OCI-M2 (cell line): ENCODE data around the gene NAA80.

Experiments used
- DNase-seq: peaks from one replicate; lab custom pipeline; 2025; ENCODE audit not compliant: unreplicated experiment; lab: John Stamatoyannopoulos, UW

The NAA80 gene, protein sequence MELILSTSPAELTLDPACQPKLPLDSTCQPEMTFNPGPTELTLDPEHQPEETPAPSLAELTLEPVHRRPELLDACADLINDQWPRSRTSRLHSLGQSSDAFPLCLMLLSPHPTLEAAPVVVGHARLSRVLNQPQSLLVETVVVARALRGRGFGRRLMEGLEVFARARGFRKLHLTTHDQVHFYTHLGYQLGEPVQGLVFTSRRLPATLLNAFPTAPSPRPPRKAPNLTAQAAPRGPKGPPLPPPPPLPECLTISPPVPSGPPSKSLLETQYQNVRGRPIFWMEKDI

DNA sequence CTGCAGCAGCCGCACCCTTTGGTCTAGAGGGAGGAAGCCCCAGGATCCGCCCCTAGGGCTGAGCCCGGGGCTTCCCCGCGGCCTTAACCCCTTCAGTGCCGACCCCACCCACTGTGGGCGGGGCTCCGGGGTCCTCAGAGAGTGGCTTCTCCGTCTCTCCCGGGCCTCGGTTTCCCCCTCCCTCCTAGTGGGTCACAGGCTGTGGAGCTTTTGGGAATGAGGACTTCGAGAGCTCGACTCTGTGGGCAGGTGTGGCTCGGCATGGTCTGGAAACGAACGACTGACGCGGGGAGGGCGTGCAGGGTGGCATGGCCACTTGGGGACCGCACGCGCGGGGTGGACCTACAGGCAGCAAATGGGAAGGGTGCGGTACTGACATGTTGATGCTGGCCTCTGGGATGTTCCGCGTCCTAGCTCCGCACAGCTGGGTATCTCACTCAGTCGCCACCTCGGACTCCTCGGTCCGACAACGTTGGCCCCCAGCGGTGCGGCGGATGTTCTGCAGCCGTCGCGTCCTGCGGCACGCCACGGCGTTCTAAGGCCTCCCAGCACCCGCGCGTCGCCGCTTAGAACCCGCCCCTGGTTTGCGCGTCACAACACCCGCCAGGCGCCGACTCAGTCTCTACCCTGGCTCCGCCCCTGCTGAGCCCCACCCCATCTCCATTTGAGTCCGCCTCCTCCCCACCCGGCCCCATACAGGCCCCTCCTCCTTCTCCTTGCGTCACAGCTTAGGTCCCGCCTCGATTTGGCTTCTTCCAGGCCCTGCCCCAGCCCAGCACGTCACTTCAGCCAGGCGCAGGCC lies at the start of gene NAA80, which contains the start of gene HYAL3:
Gene NAA80 (minus strand): TSS at position 570 of the 802 bp plus-strand sequence. CDS start 1,942 bp downstream, outside the sequence.
Gene HYAL3 (minus strand): TSS at position 570 of the 802 bp plus-strand sequence. CDS start 3,803 bp downstream, outside the sequence.
- peak; percentile 79 for DNase-seq

DNA sequence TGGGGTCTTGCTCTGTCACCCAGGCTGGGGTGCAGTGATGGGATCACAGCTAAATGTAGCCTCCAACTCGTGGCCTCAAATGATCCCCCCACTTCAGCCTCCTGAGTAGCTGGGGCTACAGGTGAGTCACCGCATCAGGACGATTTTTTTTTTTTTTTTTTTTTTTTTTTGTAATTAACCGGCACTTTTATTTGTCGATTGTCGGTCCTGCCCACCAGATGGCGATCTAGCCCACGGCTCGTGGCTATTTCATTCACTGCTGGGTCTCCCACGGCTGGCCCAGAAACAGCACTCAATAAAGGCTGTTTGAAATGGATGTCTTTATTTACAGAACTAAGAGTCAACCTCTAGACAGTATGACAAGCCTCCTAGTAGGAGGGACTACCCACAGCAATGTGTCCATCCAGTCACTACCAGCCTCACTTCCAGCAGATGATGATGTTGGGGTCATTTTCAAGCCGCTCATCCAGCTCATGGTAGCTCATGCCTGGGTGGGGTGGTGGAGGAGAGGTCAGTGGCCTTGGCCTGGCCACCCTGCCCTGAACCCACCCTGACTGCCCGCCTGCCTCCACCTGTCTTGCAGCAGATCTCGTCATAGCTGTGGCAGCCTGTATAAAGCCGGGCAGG lies 48.1 kb upstream of the NAA80 start:
- DNase-seq: no peak

DNA sequence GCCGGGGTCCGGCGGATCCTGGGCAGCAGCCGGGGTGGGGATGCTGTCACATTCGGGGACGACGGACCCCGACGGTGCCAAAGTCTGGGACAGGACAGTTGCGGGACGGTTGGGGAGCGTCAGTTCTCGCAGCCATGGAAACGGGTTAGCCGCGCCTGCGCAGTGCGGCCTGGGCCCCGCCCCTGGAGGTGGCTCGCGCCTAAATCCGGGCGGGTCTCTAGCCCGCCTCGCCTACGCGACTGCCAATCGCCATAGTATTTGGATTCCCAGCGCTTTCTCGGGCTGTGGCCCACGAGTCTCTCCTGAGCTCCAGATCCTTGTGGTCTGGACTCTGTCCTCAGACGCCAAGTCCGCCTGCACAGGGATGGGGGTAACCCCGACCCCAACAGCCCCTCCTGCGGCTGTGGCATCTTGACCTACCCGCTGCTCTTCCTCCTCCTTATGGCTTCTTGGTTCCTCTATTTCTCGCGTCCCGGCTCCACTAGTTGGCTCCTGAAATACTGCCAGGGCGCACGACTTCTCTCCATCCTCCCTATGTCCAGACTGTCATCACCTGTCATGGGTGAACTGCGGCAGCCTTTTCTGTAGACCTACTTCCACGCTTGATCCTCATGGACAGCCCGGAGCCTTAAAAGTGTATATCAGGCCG lies 46.5 kb upstream of the NAA80 start, which contains the start of gene ZMYND10:
Gene ZMYND10 (minus strand): TSS at position 147 of the 649 bp plus-strand sequence. CDS start 153 bp downstream, outside the sequence.
- no peak for DNase-seq

DNA sequence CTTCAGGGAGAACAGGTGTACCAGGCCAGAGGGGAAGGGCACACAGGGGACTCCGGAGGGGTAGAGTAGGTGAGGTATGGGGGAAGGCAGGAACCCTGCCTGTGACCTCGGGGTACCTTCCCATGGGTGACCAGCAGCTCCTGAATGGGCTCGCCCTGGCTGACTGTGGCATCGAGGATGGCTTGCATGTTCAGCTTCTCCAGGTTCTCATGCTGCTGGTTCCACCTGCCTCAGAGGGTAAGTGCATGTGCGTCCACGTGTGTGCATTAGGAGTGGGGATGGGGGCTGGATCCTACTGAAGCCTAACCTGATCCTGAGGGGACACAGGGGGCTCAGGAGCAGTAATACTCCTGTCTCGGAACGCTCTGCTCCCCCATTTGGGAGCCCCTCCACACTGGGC lies 45.8 kb upstream of the NAA80 start:
- no peak for DNase-seq

DNA sequence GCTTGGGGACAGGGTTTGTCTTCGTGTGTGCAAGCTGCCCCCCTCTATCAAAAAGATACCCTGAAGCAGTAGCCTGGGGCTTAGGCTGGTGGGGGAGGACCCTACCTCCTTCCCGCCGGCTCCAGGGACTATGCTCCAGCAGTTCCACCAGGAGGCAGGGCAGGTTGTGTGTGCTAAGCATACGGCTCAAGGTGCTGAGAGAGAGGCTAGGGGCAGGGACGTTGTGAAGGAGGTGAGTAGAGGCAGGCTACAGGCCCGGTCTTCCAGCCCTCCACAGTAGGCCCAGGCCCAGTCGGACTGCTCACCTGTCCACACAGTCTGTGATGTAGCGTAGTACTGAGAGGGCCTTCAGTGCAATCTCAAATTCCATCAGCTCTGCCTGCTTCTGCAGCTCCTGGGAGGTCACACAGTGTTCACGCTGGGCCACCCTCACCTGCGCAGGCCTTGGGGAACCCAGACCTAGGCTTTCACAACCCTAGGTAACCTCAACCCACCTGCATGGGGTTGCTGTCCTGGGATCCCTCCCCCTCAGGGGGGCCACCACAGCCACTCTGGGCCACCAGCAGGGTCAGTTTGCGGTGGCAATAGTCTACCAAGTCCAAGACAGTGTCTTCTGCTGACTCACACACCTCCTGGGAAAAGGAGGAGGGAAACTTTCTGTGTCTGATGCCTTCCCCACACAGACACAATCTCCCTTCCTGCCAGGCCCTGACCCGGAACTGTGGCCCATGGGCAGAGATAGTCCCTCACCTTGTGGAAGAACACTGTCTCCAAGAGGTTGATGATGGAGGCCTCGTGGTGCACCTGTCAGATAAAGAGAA lies 43.8 kb upstream of the NAA80 start:
- no peak for DNase-seq

DNA sequence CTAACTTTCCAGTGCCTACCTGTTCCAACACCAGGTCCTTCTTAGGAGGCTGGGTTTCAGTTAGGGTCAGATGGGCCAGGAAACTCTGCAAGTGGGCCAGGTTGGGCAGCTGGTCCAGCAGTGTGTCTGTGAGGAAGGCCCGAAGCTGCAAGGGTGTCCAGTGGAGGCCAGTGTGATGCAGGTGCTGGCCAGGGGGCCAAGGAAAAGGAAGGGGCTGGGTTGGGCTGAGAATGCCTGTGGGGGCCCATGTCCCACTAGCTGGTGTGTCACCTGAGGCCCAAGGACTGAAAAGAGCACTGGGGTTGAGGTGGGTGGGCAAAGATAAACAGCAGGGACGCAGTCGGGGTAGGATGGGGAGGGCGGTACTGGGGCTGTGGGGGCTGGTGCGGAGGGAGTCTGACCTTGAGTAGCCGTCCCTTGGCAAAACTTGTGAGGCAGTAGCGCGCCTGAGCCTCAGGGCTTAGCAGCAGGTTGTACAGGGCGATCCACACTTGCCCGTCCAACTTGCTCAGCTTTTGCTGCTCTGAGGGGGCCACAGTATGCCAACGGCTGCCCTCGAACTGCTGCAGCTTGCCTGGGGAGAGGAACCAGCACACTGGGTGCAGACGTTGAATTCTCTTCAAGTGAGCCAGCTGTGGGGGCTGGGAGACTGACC lies 42.9 kb upstream of the NAA80 start:
- no peak for DNase-seq

DNA sequence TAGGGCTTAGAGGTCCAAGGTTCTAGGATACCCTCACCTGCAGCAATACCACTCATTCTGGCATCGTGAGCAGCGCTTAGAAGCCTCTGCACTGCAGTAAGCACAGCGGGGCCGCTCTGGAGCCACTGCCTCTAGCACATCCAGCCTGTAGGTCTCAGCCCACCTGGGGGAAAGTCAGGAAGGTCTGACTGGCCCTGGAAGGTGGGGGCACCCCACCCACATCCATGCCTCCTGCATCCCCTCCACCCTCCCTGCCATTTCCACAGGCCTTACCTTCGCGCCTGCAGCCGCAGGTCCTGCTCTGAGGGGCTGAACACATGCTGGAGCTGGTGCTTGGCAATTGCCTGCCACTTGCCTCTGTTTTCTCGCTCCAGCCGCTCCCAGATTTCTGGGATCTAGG lies 42.3 kb upstream of the NAA80 start:
- DNase-seq: no peak

DNA sequence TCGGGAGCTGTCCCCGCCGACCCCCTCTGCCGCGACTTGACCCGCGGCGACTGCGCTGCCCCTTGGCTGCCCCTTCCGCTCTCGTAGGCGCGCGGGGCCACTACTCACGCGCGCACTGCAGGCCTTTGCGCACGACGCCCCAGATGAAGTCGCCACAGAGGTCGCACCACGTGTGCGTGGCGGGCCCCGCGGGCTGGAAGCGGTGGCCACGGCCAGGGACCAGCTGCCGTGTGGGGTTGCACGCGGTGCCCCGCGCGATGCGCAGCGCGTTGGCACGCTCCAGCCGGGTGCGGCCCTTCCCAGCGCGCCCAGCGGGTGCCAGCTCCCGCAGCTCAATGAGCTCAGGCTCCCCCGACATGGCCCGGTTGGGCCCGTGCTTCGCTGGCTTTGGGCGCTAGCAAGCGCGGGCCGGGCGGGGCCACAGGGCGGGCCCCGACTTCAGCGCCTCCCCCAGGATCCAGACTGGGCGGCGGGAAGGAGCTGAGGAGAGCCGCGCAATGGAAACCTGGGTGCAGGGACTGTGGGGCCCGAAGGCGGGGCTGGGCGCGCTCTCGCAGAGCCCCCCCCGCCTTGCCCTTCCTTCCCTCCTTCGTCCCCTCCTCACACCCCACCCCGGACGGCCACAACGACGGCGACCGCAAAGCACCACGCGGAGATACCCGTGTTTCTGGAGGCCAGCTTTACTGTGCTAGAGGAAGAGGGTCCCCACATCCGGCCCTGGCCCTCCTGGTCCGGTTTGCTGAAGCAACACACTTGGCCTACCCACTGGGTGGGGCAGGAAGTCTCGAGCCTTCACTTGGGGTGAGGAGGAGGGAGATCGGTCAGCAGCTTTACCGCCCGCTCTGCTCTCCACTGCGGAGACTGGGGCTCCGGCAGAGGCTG lies 41.5 kb upstream of the NAA80 start, which contains the start of gene RASSF1:
Gene RASSF1 (minus strand): TSS at position 389 of the 882 bp plus-strand sequence. CDS start 31 bp downstream, at position 358.
- DNase-seq: no peak

DNA sequence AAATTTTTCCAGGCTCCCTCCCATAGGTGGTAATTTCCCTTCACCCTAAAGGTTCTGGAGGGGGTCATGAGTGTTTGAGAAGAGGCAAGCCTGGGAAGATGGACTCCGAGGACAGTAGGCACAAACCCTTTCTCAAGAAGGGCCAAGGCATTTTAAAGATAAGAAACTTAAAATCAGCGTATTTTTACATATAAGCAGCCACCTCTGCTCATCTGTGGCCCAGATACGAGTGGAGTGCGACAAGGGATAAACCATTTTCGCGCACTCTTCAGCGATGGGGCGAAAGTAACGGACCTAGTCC lies 40.9 kb upstream of the NAA80 start:
- DNase-seq: no peak

DNA sequence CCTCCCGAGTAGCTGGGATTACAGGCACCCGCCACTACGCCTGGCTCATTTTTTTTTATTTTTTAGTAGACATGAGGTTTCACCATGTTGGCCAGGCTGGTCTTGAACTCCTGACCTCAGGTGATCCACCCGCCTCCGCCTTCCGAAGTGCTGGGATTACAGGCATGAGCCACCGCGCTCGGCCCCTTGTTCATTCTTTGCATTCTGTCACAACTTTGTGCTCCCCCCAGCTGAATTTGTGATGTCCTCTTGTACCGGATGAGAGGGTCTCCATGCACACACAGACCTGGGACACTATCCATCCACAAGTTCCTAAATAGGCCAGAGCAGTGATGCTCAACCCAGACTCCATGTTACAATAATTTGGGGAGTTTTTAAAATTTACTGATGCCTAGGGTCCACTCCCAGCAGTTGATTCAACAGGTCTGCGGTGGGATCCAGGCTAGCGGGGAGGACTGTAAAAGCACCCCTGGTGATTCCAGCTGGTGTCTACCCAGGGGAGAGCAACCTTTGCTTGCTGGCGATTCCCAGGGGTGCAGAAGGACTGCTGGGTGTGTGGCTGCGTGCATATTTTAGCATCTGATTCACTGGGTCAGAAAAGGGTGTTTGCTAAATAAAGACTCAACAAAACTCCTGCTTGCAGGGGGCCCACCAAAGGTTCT lies 40.4 kb upstream of the NAA80 start:
- DNase-seq: no peak

DNA sequence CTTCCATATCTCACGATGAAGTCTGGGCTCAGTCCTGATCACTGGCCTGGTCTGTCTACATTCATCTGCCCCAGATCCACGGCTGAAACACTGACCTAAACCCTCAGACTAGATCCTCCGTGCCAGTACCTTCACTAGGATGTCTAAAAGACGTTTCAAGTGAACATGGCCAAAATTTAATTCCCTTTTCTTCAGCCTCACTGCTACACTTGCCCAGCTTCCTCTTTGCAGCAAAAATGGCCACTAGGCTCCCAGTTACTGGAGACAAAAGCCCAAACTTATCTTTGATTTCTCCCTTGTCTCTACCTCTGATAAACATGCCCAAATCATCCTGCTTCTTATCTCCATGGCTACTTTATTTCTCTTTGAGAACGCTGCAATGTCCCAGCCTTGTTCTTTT lies 39.8 kb upstream of the NAA80 start:
- no peak for DNase-seq

DNA sequence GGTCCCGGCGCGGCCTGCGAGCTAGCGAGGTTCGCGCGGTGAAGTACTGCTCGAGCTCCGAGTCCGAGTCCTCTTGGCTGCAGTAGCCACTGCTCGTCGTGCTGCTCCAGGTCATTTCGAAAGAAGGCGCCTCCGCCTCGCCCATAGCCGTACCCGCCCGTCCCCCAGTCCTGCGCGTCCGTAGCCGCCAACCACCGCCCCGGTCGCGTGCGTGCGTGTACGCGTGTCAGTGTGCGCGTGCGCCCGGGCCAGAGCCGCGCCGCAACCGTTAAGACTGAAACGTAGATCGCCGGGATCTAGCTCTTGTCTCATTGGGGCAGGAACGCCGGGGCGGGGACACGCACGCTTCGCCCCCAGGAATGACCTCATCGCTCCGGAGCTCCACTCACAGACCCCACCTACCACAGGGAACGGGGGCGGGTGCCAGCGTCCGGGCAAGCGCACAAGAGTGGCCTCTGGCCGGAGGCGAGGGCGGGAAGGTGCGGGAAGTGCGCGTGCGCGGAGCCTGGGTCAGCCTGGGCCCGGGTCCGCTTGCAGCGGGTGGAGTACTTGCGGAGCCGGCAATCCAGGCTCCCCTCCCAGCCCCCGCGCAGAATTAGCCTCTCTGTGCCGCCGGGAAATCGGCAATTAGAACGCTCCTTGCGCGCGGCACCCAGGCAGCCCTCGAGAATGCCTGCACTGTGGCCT lies 38.1 kb upstream of the NAA80 start:
- DNase-seq: peak; percentile 63

DNA sequence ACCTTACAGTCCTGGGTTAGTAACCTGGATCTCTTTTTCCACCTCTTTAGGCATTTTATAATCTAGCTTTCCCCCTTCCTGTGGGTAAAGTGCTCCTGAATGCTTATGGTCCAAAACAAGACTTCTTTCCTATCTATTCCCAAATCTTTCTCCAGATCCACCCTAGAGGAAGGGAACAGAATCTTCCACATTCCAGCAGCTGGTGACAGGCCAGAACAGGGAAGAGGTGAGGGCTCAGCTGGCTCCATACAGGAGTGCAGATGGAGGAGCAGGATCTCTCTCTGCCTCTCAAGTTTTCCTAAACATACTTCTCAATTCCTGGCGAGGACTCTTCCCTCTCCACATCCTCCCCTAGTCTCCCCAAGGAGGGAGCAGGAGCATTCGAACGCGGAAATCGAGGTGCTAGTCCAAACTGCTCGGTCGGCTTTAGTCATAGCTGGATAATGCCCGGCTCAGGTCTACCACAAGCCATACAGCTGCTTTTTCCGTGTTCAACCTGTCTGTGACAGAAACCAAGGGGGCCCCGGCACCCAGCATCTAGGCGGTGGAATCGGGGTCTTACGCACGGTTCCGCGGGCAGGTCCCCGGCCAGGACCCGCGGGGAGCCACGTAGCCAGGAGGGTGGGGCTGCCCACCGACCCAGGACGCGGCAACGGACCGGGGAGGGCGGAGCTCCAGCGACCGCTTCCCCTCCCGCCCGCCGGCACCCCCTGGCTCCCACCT lies 37.4 kb upstream of the NAA80 start:
- DNase-seq: no peak

DNA sequence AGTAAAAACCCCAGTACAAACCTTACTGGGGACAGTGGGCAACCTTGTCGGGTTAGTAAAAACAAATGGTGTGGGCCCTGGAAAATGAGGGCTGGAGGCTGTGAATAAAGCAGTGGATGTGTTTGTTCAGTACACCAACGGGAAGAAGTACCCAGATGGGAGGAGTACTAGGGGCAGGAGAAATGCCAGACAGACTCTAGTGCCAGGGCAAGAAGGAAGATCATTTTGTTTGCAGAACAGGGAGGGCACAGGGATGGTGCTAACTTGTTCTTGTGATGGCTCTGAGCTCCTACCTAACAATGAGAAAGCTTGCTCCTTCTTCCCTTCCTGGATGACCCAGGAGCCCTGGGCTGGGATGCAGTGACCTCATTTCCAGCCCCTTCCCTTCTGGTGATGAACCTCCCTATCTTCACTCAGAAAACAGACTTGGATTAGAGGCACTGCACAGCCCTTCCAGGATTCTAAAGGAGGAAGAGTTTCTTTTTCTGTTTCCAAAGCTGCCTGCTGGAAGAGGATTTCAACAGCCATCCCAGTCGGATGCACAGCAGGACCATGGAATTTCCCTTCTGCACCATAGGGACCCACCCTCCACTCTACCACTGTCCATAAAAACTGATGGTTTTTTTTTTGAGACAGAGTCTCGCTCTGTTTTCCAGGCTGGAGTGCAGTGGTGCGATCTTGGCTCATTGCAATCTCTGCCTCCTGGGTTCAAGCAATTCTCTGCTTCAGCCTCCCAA lies 35.3 kb upstream of the NAA80 start:
- DNase-seq: no peak

DNA sequence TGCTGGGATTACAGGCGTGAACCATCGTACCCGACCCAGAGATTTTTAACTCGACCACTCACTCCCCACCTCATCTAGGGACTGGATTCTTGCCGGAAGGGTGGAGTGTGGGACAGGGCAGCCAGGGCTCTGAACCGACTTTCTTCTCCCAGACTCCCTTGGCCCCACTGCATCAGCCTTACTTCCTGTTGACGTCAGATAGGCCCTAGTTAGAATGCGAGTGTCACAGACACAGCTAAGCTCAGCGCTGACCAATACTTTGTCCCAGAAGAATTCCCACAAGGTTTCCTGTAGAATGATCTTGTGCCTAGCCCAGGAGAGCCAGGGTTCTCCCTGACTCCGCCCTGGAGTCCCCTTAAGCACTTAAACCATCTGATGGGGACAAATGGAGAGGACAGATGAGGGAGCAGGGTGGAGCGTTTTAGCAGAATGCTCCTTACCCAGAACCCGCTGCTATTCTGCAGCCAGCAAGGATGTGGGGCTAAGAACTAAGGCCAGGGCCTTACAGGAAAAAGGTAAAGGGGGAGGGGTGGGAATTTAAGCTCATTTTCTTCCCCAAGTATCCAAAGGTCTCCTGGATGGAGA lies 34.6 kb upstream of the NAA80 start:
- no peak for DNase-seq

DNA sequence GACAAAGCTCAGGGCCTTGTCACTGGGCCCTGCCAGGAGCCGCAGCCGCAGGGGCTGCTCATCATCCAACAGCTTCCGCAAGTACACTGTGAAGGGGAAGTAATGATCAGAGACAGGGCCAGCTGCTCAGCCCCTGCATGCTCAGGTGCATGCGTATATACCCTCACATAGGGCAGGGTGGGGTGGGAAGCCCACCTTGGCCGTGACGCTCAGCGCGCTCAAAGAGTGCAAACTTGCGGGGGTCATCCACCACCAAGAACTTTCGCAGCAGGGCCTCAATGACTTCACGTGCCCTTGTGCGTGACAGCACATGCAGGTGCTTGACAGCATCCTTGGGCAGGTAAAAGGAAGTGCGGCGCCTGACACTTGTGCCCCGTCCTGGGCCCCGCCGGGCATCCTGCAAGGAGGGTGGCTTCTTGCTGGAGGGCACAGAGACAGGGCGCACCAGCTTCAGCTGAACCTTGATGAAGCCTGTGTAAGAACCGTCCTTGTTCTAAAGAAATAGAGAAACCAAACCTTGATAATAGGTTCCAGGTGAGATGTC lies 32.2 kb upstream of the NAA80 start:
- no peak for DNase-seq
